ENCODE data around the gene STK38.

The STK38 gene

GRCh38 chr6:36550473-36551000 lies 3.3 kb upstream of the STK38 start (continued):
- TF ChIP-seq, protein P1, sequence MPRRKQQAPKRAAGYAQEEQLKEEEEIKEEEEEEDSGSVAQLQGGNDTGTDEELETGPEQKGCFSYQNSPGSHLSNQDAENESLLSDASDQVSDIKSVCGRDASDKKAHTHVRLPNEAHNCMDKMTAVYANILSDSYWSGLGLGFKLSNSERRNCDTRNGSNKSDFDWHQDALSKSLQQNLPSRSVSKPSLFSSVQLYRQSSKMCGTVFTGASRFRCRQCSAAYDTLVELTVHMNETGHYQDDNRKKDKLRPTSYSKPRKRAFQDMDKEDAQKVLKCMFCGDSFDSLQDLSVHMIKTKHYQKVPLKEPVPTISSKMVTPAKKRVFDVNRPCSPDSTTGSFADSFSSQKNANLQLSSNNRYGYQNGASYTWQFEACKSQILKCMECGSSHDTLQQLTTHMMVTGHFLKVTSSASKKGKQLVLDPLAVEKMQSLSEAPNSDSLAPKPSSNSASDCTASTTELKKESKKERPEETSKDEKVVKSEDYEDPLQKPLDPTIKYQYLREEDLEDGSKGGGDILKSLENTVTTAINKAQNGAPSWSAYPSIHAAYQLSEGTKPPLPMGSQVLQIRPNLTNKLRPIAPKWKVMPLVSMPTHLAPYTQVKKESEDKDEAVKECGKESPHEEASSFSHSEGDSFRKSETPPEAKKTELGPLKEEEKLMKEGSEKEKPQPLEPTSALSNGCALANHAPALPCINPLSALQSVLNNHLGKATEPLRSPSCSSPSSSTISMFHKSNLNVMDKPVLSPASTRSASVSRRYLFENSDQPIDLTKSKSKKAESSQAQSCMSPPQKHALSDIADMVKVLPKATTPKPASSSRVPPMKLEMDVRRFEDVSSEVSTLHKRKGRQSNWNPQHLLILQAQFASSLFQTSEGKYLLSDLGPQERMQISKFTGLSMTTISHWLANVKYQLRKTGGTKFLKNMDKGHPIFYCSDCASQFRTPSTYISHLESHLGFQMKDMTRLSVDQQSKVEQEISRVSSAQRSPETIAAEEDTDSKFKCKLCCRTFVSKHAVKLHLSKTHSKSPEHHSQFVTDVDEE (CRISPR knock-in tag; IDR thresholded peaks at IDR 0.05) = no peak
- TF ChIP-seq CREB5 (CRISPR knock-in tag; IDR thresholded peaks at IDR 0.05; ENCODE audit: low read depth) = no peak

DNA sequence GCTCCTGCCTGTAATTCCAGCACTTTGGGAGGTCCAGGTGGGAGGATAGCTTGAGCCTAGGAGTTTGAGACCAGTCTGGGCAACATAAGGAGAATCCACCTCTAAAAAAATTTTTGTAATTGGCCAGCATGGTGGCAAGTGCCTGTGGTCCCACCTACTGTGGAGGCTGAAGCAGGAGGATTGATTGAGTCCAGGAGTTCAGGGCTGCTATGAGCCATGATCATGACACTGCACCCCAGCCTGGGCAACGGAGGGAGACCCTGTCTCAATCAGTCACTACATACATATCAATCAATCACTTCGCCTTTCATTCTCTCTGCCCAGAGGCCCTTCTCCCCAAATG lies 1.1 kb upstream of the STK38 start:
- no peak for ATAC-seq
- TF ChIP-seq CREB5 (CRISPR knock-in tag; IDR thresholded peaks at IDR 0.05; ENCODE audit: low read depth) = no peak
- TF ChIP-seq SNAI2 (CRISPR knock-in tag; IDR thresholded peaks at IDR 0.05) = no peak
- TF ChIP-seq ZFP30 (CRISPR knock-in tag; IDR thresholded peaks at IDR 0.05) = no peak
- no peak for TF ChIP-seq ZNF8 (CRISPR knock-in tag; IDR thresholded peaks at IDR 0.05)
- no peak for TF ChIP-seq OSR1 (CRISPR knock-in tag; IDR thresholded peaks at IDR 0.05)
- no peak for TF ChIP-seq ISL1 (CRISPR knock-in tag; IDR thresholded peaks at IDR 0.05)
- TF ChIP-seq PPARA (CRISPR knock-in tag; IDR thresholded peaks at IDR 0.05; ENCODE audit: borderline replicate concordance) = no peak
- TF ChIP-seq TOX (CRISPR knock-in tag; IDR thresholded peaks at IDR 0.05; ENCODE audit: borderline replicate concordance) = no peak
- TF ChIP-seq, protein P2, sequence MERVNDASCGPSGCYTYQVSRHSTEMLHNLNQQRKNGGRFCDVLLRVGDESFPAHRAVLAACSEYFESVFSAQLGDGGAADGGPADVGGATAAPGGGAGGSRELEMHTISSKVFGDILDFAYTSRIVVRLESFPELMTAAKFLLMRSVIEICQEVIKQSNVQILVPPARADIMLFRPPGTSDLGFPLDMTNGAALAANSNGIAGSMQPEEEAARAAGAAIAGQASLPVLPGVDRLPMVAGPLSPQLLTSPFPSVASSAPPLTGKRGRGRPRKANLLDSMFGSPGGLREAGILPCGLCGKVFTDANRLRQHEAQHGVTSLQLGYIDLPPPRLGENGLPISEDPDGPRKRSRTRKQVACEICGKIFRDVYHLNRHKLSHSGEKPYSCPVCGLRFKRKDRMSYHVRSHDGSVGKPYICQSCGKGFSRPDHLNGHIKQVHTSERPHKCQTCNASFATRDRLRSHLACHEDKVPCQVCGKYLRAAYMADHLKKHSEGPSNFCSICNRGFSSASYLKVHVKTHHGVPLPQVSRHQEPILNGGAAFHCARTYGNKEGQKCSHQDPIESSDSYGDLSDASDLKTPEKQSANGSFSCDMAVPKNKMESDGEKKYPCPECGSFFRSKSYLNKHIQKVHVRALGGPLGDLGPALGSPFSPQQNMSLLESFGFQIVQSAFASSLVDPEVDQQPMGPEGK (CRISPR knock-in tag; IDR thresholded peaks at IDR 0.05; ENCODE audit: borderline replicate concordance) = no peak
- TF ChIP-seq, protein P1 (CRISPR knock-in tag; IDR thresholded peaks at IDR 0.05) = no peak
- TF ChIP-seq ZFP3 (CRISPR knock-in tag; IDR thresholded peaks at IDR 0.05) = no peak
- TF ChIP-seq ZNF565 (CRISPR knock-in tag; conservative IDR thresholded peaks at IDR 0.05; ENCODE audit: low read depth) = no peak
- TF ChIP-seq ESRRG (CRISPR knock-in tag; IDR thresholded peaks at IDR 0.05) = no peak
- no peak for TF ChIP-seq GLIS3 (CRISPR knock-in tag; IDR thresholded peaks at IDR 0.05)

GRCh38 chr6:36547646-36548400 lies 544 bp upstream of the STK38 start:
- ATAC-seq = no peak
- TF ChIP-seq ZNF8 (CRISPR knock-in tag; IDR thresholded peaks at IDR 0.05) (no peak), OSR1 (CRISPR knock-in tag; IDR thresholded peaks at IDR 0.05) (no peak), GLIS3 (CRISPR knock-in tag; IDR thresholded peaks at IDR 0.05) (no peak), ZC3H10 (CRISPR knock-in tag; IDR thresholded peaks at IDR 0.05) (no peak), ZNF565 (CRISPR knock-in tag; conservative IDR thresholded peaks at IDR 0.05; ENCODE audit: low read depth) (no peak), PPARA (CRISPR knock-in tag; IDR thresholded peaks at IDR 0.05; ENCODE audit: borderline replicate concordance) (no peak), SNAI2 (CRISPR knock-in tag; IDR thresholded peaks at IDR 0.05) (no peak), ZFP30 (CRISPR knock-in tag; IDR thresholded peaks at IDR 0.05) (no peak), CSRNP3 (CRISPR knock-in tag; IDR thresholded peaks at IDR 0.05) (no peak), TCF4 (CRISPR knock-in tag; IDR thresholded peaks at IDR 0.05; ENCODE audit: borderline replicate concordance) (no peak), CSDC2 (CRISPR knock-in tag; IDR thresholded peaks at IDR 0.05) (no peak), ARNTL (CRISPR knock-in tag; IDR thresholded peaks at IDR 0.05; ENCODE audit: borderline replicate concordance, low read depth) (no peak), ZNF70 (CRISPR knock-in tag; IDR thresholded peaks at IDR 0.05) (no peak), ZFP3 (CRISPR knock-in tag; IDR thresholded peaks at IDR 0.05) (no peak)
- TF ChIP-seq, protein P2 (CRISPR knock-in tag; IDR thresholded peaks at IDR 0.05; ENCODE audit: borderline replicate concordance) = no peak
